NCI-H1092 treated with DMSO at 0.1 percent for 48 hours (cell line): ENCODE data around the gene DLL4.
A peak's percentile ranks its signal among the peaks of the same experiment; 100 is the strongest.
"Not testable (repeated sequence)": the region's sequence is repeated elsewhere in the genome, so short reads cannot be mapped to it uniquely, and the experiment has no call there.

Experiments
- DNase-seq: peaks from one replicate; lab custom pipeline; 2025; lab: John Stamatoyannopoulos, UW

Gene DLL4

GRCh38 chr15:40941528-40942336 is 12.6 kb downstream of the DLL4 start:
- peak; percentile 64 for DNase-seq

- DNase-seq: no peak
Observed at GRCh38 chr15:40942337-40942854, 13.3 kb downstream of the DLL4 start.

GRCh38 chr15:40942878-40943277 is 13.7 kb downstream of the DLL4 start:
- DNase-seq: no peak

GRCh38 chr15:40943764-40944365 is 14.7 kb downstream of the DLL4 start:
- DNase-seq: no peak

GRCh38 chr15:40944510-40945296 is 15.6 kb downstream of the DLL4 start:
- peak; percentile 60 for DNase-seq

DNA sequence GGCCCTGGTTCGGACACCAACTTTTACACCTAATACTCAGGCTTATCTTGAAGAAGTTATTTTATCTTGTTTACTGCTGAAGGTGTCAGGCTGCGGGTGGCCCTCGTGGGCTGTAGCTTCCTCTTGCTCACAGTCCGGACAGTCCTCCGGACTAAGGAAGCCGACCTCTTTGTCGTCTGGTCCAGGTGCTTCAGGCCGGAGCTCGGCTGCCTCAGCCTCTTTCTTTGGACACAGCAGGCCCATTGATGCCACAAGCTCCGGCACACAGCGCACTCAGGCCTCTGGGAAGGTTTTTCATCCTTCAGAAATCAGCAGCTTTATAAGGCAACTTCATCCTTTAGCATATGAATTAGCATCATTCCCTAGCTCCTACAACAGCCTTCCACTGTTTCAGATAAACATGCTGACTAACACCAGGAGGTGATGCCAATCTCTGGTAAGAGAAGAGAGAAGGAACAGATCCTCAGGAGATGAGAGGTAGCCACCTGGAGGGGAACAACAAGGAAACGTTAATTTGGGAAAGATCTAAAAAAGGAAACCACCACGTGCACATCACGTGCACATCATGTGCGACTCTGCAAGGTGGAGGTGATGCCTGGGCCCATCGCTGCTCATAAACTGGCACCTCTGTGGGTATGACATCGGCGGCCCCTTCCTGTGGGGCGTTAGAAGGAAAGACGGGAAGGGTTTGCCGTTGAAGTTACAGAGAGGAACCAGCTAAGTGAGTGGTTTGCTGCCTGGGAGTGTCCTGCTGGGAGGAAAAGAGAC is 19.8 kb downstream of the DLL4 start:
- DNase-seq: no peak

DNA sequence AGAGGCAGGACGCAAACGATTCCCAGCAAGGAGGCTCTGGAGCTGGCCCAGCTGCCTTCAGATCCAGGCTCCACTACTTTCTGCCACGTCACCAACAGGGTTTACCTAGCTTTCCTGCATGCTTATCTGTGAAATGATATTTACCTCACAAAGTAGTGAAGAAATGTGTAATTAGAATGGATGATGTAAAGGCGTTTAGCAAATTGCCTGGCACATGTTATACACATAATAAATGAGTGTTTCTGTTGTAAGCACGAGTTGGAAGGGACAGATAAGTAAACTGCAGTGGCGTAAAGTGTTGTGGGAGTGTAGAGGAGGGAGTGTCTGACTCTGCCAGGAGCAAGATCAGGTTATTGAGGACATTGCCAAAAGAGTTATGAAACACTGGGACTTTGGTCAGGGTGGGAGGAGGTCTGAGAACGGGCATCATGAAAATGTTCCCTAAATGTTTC is 20.6 kb downstream of the DLL4 start:
- DNase-seq: no peak

GRCh38 chr15:40951764-40952163 is 22.6 kb downstream of the DLL4 start:
- DNase-seq: no peak

DNA sequence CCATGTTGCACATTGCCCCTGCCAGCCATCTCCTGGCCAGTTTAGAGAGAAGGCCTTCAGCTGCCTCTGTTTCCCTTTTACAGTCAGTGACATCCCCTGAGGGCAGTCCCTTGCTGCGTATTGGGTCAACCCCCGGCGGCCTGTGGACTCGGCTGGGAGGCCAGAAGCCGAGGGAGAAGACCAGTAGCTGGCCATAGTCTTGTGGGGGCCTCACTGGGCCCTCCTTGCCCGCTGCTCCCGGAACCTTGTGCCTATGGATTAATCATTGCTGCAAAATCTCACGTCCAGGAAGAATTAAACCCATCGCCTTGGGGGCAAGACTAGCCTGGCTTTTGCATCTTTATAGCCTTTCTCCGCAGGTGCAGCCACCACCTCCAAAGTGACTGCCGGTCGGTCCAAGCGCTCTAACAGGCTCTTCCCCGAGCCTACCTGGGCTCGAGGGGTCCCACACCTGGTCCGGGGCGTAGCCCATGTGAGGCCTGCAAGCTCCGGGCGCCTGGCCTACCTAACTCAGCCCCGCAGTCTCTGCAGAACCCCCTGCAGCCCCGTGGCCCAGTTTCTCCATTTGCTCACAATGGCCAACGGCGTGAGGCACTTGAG is 23.3 kb downstream of the DLL4 start:
- DNase-seq: no peak

- DNase-seq: peak; percentile 87
Observed at GRCh38 chr15:40952901-40953712, 24.0 kb downstream of the DLL4 start, which contains the start of gene CHAC1. Gene CHAC1, plus strand, starts transcription at chr15:40953471. Its CDS starts 113 bp downstream, at chr15:40953584.

GRCh38 chr15:40953713-40954074 is 24.6 kb downstream of the DLL4 start:
- DNase-seq: no peak

GRCh38 chr15:40954158-40954848 is 25.2 kb downstream of the DLL4 start:
- not testable (repeated sequence) for DNase-seq

DNA sequence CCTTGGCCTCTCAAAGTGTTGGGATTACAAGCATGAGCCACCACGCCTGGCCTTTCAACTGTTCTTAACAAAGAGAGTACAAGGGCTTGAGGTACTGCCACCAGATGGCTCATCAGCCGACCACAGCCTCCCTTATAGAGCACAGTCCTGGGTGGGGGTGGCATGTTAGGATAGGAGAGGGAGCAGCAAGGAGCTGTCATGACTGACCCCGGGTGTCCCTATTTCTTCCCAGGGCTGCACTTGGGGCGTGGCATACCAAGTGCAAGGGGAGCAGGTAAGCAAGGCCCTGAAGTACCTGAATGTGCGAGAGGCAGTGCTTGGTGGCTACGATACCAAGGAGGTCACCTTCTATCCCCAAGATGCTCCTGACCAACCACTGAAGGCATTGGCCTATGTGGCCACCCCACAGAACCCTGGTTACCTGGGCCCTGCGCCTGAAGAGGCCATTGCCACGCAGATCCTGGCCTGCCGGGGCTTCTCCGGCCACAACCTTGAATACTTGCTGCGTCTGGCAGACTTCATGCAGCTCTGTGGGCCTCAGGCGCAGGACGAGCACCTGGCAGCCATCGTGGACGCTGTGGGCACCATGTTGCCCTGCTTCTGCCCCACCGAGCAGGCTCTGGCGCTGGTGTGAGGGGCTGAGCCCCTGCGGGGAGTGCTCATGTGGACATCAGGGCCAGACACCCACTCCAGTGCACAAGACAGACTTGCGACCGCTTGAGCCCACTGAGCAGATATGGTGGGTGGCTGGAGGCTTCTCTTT is 26.2 kb downstream of the DLL4 start:
- DNase-seq: no peak

DNA sequence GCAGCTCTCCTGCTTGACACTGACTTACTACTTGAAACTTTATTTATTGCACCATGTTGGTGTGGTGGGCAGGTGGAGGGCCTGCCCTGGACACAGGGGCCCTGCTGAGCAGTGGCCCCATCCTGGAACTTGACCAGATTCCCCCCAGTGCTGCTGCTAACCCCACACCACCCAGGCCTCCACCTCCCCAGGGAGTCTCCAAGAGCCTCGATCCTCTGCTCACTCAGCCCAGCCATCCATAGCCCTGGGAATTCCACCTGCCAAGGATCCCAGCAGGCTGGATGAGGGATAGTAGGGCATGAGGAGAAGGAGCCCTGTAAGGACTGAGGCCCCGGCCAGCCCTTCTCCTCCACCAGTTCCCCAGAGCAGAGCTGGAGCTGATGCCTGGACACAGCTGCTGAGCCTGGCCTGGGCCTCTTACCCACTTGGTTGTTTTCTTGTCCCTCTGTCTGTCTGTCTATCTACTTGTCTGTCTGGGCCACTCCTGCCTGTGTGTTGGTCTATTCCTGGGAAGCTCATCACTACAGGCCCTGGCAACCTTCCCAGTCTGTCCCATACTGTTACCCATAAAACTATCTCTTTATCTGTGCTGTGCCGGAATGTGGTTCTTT is 26.9 kb downstream of the DLL4 start:
- no peak for DNase-seq

GRCh38 chr15:40956541-40956982 is 27.4 kb downstream of the DLL4 start:
- DNase-seq: no peak

DNA sequence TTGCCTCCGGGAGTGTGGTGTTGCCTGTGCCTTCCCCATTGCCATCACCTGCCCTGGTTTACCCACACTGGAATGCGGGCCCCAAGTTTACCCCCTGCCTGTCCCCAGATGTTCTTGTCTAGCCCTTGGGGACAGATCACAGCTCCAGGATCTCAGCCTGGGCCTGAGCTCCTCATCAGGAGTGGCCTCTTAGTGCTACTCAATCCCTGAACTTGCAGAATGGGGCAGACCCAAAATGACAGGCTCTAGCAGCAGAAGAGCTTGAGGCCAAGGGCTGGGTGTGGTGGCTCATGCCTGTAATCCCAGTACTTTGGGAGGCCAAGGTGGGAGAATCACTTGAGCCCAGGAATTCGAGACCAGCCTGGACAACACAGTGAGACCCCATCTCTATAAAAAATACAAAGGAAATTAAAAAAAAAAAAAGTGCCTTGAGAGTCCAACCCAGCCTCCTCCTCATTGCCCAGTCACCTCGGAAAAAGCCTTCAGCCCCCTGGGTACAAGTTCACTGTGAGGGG is 28.0 kb downstream of the DLL4 start:
- DNase-seq: no peak

DNA sequence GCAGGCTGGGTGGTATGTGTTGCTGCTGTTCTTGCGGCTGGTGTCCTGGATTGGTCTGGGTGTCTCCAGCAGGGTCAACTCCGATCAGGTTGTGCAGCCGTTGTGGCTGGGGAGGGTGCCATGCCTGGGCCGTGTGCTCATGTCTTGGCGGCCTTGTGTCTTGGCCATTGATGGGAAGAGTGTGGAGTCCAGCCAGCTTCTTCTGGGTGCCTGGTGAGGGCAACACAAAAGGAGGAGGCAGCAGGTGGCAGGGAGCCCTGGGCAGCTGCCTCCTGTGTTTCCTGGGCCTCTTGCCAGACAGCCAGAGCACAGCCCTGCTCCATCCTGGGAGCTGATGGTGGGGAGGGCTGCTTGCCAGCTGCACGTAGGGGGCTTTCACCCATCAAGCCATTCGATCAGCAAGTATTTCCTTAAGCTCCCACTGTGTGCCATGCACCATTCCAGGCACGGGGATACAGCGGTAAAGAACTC is 28.5 kb downstream of the DLL4 start:
- peak; percentile 86 for DNase-seq

DNA sequence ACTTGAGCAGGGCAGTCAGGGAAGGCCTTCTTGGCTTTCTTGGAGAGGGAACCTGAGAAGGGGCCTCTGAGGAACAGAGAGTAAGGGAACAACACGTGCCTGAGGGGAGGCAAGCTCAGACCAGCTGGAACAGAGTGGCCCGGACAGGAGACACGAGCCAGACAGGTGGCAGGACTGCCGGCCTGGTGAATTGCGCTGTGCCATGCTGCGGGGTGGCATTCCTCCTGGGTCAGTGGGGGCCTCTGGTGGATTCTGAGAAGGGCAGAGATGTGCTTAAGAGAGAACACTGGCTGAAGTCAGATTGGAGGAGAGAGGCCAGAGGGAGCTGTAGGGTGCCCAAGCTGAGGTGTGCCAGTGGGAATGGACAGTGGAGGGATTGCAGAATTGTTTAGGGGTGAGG is 29.0 kb downstream of the DLL4 start:
- DNase-seq: no peak
